HG03196 (cell line): ENCODE results near the gene ABI3BP.
"Not testable (repeated sequence)": the region's sequence is repeated elsewhere in the genome, so short reads cannot be mapped to it uniquely, and the experiment has no call there.

Experiments used
- ATAC-seq: cut with Tn5 transposase; IDR thresholded peaks from one replicate; pipeline ENCODE4 v1.9.1; 2021; ENCODE audit not compliant: unreplicated experiment

Gene ABI3BP

GRCh38 chr3:100993309-100993708 lies at the start of gene ABI3BP:
Gene ABI3BP (minus strand): TSS chr3:100993421. CDS start chr3:100993384, 37 bp downstream.
- ATAC-seq: no peak

GRCh38 chr3:101039285-101039684 lies 46.1 kb upstream of the ABI3BP start:
- no peak for ATAC-seq

- ATAC-seq: no peak
Observed at GRCh38 chr3:101038880-101039279, 45.7 kb upstream of the ABI3BP start.

GRCh38 chr3:101038393-101038792 lies 45.2 kb upstream of the ABI3BP start:
- ATAC-seq: no peak

- ATAC-seq: no peak
Observed at GRCh38 chr3:101037613-101038012, 44.4 kb upstream of the ABI3BP start.

GRCh38 chr3:101036676-101037075 lies 43.5 kb upstream of the ABI3BP start:
- ATAC-seq: no peak

- ATAC-seq: no peak
Observed at GRCh38 chr3:101036213-101036618, 43.0 kb upstream of the ABI3BP start.

- no peak for ATAC-seq
Observed at GRCh38 chr3:101027286-101027685, 34.1 kb upstream of the ABI3BP start.

GRCh38 chr3:101026881-101027280 lies 33.7 kb upstream of the ABI3BP start:
- no peak for ATAC-seq

- no peak for ATAC-seq
Observed at GRCh38 chr3:101026244-101026643, 33.0 kb upstream of the ABI3BP start.

GRCh38 chr3:101020351-101021015 lies 27.3 kb upstream of the ABI3BP start:
- ATAC-seq: no peak

GRCh38 chr3:101017017-101017416 lies 23.8 kb upstream of the ABI3BP start:
- ATAC-seq: no peak

- ATAC-seq: not testable (repeated sequence)
Observed at GRCh38 chr3:101012312-101012711, 19.1 kb upstream of the ABI3BP start.

- no peak for ATAC-seq
Observed at GRCh38 chr3:101011136-101011535, 17.9 kb upstream of the ABI3BP start.

- ATAC-seq: no peak
Observed at GRCh38 chr3:101010296-101010695, 17.1 kb upstream of the ABI3BP start.

GRCh38 chr3:101009386-101009785 lies 16.2 kb upstream of the ABI3BP start:
- no peak for ATAC-seq

GRCh38 chr3:100999160-100999559 lies 5.9 kb upstream of the ABI3BP start:
- ATAC-seq: no peak

- ATAC-seq: no peak
Observed at GRCh38 chr3:100994809-100995208, 1.6 kb upstream of the ABI3BP start.

GRCh38 chr3:100994187-100994586 lies 966 bp upstream of the ABI3BP start:
- ATAC-seq: no peak

GRCh38 chr3:100992231-100993012 lies 799 bp downstream of the ABI3BP start:
- ATAC-seq: no peak

- ATAC-seq: no peak
Observed at GRCh38 chr3:100988080-100988479, 5.1 kb downstream of the ABI3BP start.

- ATAC-seq: no peak
Observed at GRCh38 chr3:100984308-100984707, 8.9 kb downstream of the ABI3BP start.
